Lung (tissue), 12 donors: ENCODE results near the gene NFATC4. TPM values are rescaled to one million over a fixed set of nuclear protein-coding genes. Genes with fewer than 3 reads are reported as not detected.

Experiments used
- ATAC-seq: fragments of 200-7000 bp; cut with Tn5 transposase; one replicate; pipeline ENCODE4 v1.9.1; 2020; ENCODE audit warnings: moderate number of reproducible peaks; ENCODE audit not compliant: insufficient read depth, low FRiP score
- DNase-seq, 3 donors: peaks; one replicate each; pipeline ENCODE4 v3.0.0-alpha.2; 2013 to 2017
- H3K27ac ChIP-seq, 2 donors: one replicate each; pipeline ENCODE4 v1.5.1; 2013; ENCODE audit warnings: mild to moderate bottlenecking in 2 of 2, moderate library complexity in 2 of 2, control low read depth in 1 of 2, inconsistent platforms in 1 of 2, low read depth in 1 of 2, low read length in 1 of 2
- H3K27me3 ChIP-seq, 3 donors: one replicate each; pipeline ENCODE4 v1.5.1; 2013; ENCODE audit warnings: low read length in 2 of 3; ENCODE audit not compliant: control insufficient read depth in 3 of 3, insufficient read depth in 3 of 3
- H3K36me3 ChIP-seq, 4 donors: one replicate each; pipeline ENCODE4 v1.5.1; 2013; ENCODE audit warnings: low read length in 4 of 4, mild to moderate bottlenecking in 1 of 4, moderate library complexity in 1 of 4; ENCODE audit not compliant: control insufficient read depth in 4 of 4, insufficient read depth in 4 of 4
- H3K4me1 ChIP-seq, 5 donors: one replicate each; pipeline ENCODE4 v1.5.1; 2013; ENCODE audit warnings: low read length in 5 of 5, mild to moderate bottlenecking in 2 of 5, moderate library complexity in 1 of 5; ENCODE audit not compliant: control insufficient read depth in 5 of 5, insufficient read depth in 5 of 5
- H3K4me3 ChIP-seq: one replicate; pipeline ENCODE4 v1.5.1; 2013; ENCODE audit warnings: mild to moderate bottlenecking, control low read depth, moderate library complexity
- H3K9ac ChIP-seq, 2 donors: one replicate each; pipeline ENCODE4 v1.5.1; 2013; ENCODE audit warnings: low read length in 2 of 2, control low read depth in 1 of 2; ENCODE audit not compliant: insufficient read depth in 1 of 2
- H3K9me3 ChIP-seq, 4 donors: one replicate each; pipeline ENCODE4 v1.5.1; 2013; ENCODE audit warnings: low read length in 3 of 4, mild to moderate bottlenecking in 1 of 4, moderate library complexity in 1 of 4; ENCODE audit not compliant: control insufficient read depth in 4 of 4, insufficient read depth in 3 of 4
- CTCF ChIP-seq: IDR thresholded peaks from 2 replicates; pipeline ENCODE4 v1.5.1; 2012; ENCODE audit warnings: mild to moderate bottlenecking; ENCODE audit errors: control extremely low read depth, extremely low read depth
- WGBS, 2 donors: extraction: QIAGEN DNeasy Blood & Tissue Kit; methylation state at CpG; one replicate each; pipeline ENCODE4 v1.1.7; 2013; 5-methylcytosine and 5-hydroxymethylcytosine counted together
- polyA plus RNA-seq, 2 donors: library from polyadenylated mRNA; stranded (reverse); fragments of 200-250 nt; gene quantifications; one replicate each; pipeline ENCODE4 v1.2.1, GENCODE V29; 2013
- total RNA-seq, 2 donors: library from RNA; depleted of rRNA in 1 of 2; stranded (reverse); fragments of >200 nt in 1 of 2; gene quantifications; one replicate each; pipeline ENCODE4 v1.2.1, GENCODE V29; 2014 to 2021
- donor health status: control.
- donor health status: control.
- donor health status: Bipolar disorder and iron deficiency.
- donor health status: healthy.
- donor health status: DM: yes; HTN: yes; CAD: no.

The NFATC4 gene
- total and polyA plus RNA-seq, 4 donors: 13.9 to 71.4 (median 38.4) TPM

GRCh38 chr14:24403294-24403998, 35.5 kb downstream of the NFATC4 start:
- peak overlapping the region in 1 of 2 donors; percentile 57 for H3K9ac ChIP-seq
- peaks cover 0 to 2% (median 0%) of the 10 kb centered on the region in 4 donors for H3K9me3 ChIP-seq
- peak; percentile 63 to 92 (median 86) for DNase-seq
- H3K36me3 ChIP-seq: peaks cover 0 to 37% (median 8%) of the 10 kb centered on the region in 4 donors
- no peak for TF ChIP-seq CTCF
- ATAC-seq: no peak
- 59 to 72% methylated on average over 7 of the region's 7 CpGs for WGBS, 2 donors
- H3K4me3 ChIP-seq: no peak overlapping the region
- no peak overlapping the region for H3K27ac ChIP-seq
- H3K4me1 ChIP-seq: peaks cover 5 to 65% (median 31%) of the 10 kb centered on the region in 5 donors
- H3K27me3 ChIP-seq: no peaks in the 10 kb centered on the region

GRCh38 chr14:24404814-24405213, 36.8 kb downstream of the NFATC4 start:
- 72 to 74% methylated on average over 4 of the region's 4 CpGs for WGBS, 2 donors
- no peak overlapping the region for H3K4me3 ChIP-seq
- H3K9ac ChIP-seq: peak overlapping the region in 1 of 2 donors; percentile 8
- peaks cover 5 to 75% (median 33%) of the 10 kb centered on the region in 5 donors for H3K4me1 ChIP-seq
- peaks cover 0 to 44% (median 16%) of the 10 kb centered on the region in 4 donors for H3K36me3 ChIP-seq
- no peak for ATAC-seq
- no peaks in the 10 kb centered on the region for H3K27me3 ChIP-seq
- no peak overlapping the region for H3K27ac ChIP-seq
- no peak for TF ChIP-seq CTCF
- DNase-seq: no peak
- H3K9me3 ChIP-seq: peaks cover 0 to 2% (median 0%) of the 10 kb centered on the region in 4 donors

- no peak for TF ChIP-seq CTCF
- H3K9ac ChIP-seq: no peak overlapping the region
- peaks cover 0 to 63% (median 25%) of the 10 kb centered on the region in 5 donors for H3K4me1 ChIP-seq
- H3K36me3 ChIP-seq: peaks cover 0 to 57% (median 26%) of the 10 kb centered on the region in 4 donors
- H3K9me3 ChIP-seq: peaks cover 0 to 2% (median 0%) of the 10 kb centered on the region in 4 donors
- H3K4me3 ChIP-seq: no peak overlapping the region
- DNase-seq: no peak
- WGBS, 2 donors: 93 to 96% methylated on average over 6 of the region's 6 CpGs
- no peak for ATAC-seq
- no peaks in the 10 kb centered on the region for H3K27me3 ChIP-seq
- H3K27ac ChIP-seq: no peak overlapping the region
Observed at GRCh38 chr14:24406416-24406815, 38.4 kb downstream of the NFATC4 start.
